ENCODE results near the gene ATP13A1.
"Not testable (repeated sequence)": the region's sequence is repeated elsewhere in the genome, so short reads cannot be mapped to it uniquely, and the experiment has no call there.

The ATP13A1 gene

DNA sequence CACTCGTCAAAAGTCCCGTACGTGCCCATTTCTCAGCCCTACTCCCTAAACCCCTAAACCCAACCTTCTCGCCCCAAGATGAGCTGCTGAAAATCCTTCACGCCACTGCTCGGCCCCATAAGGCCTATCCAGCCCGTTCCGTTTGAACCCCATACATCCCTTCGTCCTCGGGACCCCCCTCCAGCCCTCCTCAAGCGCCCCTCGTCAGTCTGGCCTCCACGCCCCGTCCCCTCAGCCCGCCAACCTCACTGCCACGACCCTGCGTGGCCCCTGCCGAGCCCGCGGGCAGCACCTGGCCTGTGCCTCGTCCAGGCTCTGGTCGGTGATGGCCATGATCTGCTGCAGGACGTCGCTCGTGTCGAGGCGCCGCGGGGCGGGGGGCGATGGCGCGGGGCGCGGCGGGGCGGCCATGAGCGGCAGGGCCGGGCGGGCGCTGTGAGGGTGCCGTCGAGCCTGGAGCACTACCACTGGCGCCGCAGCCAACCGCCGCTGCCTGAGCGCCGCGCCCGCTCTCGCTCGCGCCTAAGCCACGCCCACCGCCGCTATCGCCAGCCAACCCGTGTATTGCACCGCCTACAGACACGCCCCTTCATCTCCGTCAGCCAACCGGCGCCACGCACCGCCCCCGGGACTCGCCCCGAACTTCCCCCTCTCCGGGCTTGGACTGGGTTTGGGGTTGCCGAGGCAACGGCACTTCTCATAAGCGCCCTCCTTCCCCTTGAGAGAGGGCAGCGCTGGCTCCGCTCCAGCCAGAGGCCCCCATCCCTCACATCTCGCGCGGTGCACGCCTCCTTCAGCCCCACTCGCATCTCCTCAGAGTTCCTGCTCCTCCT, 45.0 kb downstream of the ATP13A1 start, which contains the start of gene PBX4:
TSS of gene PBX4 (minus strand) at position 469 of the 833 bp plus-strand sequence. CDS start at position 411, 58 bp downstream.
- peak; percentile 100 for DNase-seq

DNA sequence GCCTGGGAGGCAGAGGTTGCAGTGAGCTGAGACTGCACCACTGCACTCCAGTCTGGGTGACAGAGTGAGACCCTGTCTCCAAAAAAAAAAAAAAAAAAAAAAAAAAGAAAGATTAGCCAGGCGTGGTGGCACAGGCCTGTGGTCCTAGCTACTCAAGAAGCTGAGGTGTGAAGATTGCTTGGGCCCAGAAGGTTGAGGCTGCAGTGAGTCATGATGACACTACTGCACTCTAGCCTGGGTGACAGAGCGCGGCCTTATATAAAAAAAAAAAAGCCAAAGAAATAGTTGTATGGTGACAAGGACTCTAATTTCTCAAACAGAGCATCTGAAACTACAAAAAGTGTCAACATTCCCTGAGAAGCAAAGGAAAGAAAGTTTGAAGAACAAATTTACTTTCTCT, 48.4 kb downstream of the ATP13A1 start:
- peak; percentile 51 for DNase-seq

GRCh38 chr19:19613506-19613905, 50.0 kb downstream of the ATP13A1 start:
- no peak for DNase-seq

DNA sequence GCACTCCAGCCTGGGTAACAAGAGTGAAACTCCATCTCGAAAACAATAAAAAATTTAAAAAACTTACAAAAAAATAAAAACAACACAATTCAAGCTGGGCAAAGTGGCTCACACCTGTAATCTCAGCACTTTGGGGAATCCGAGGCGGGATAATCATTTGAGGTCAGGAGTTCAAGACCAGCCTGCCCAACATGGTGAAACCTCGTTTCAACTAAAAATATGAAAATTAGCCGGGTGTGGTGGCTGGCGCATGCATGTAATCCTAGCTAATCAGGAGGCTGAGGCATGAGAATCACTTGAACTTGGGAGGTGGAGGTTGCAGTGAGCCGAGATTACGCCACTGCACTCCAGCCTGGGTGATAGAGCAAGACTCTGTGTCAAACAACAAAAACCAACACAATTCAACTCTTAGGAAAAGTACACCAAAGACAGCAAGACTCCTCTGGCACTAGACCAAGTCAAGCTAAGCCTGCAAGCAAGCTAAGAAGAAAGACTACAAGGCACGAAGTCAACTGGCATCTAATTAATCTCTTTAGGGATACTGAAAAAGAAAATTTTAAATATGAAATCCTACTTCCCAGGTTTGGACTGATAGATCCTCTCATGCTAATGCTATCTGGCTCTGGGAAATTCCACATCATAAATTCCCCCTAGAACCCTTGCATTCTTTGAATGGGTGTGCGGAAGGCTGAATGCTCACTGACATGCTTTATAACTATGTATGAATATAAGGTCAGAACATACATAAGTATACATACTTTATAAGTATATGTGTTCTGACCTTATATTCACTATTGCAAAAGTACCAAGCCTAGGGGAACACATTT, 52.9 kb downstream of the ATP13A1 start:
- DNase-seq: no peak

GRCh38 chr19:19606686-19607085, 56.8 kb downstream of the ATP13A1 start:
- not testable (repeated sequence) for DNase-seq

GRCh38 chr19:19606021-19606420, 57.5 kb downstream of the ATP13A1 start:
- peak; percentile 41 for DNase-seq

- no peak for DNase-seq
These were observed 60.7 kb downstream of the ATP13A1 start for GRCh38 chr19:19602713-19603324.

GRCh38 chr19:19602136-19602712, 61.3 kb downstream of the ATP13A1 start:
- DNase-seq: no peak

DNA sequence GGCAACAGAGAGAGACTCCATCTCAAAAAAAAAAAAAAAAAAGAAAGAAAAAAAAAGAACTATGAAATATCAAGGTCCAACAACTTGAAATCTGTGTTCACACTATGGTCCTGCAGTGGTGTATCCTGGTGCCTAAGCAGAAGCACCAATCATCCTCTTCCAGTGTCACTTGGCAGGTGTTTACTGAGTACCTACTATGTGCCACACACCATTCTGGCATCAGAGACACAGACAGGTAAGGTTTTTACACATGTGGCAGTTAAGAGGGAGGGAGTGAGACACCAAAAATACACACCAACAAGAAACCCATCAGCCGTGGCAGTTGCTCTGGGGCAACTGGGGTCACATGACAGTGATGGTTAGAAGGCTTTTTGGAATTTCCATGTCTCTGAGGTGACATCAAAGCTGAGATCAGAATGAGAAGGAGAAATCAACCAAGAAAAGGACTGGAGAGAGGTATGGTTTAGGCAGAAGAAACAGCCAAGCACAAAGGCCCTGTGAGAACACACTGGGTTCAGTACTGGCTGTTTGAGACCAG, 62.6 kb downstream of the ATP13A1 start:
- DNase-seq: no peak

GRCh38 chr19:19598728-19599451, 64.6 kb downstream of the ATP13A1 start:
- DNase-seq: peak; percentile 66

DNA sequence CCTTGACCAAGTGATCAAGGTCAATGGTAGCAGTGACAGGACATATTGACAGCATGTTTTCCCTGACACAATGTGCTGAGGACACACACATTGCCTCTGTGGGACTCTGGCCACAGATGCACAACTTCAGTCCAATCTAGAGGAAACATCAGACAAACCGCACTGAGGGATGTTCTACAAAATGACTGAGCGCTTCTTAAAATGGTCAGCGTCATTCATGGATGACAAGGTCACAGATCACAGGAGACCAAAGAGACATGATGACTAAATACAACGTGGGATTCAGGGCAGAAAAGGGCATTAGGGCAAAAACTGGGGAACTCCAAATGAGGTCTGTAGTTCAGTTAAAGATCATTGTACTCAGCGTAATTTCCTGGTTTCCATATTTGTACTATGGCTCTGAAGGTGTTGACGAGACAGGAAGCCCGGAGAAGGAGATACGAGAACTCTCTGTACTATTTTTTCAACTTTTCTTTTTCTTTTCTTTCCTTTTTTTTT, 65.6 kb downstream of the ATP13A1 start:
- DNase-seq: peak; percentile 63

Data from stimulated activated CD4-positive, alpha-beta T cell treated with anti-CD3 and anti-CD28 coated beads, Interleukin-15, amount 100 ng/mL, for 24 hours (primary cell).